Cardiac septum (tissue), 1 donor: Measurements from ENCODE around the gene LAPTM5. TPM values are rescaled to one million over a fixed set of nuclear protein-coding genes. Genes with fewer than 3 reads are reported as not detected.

Source experiments
- DNase-seq: peaks from one replicate; pipeline ENCODE4 v3.0.0-alpha.2; 2020; ENCODE audit warnings: low spot score
- intact Hi-C: fragments of 100-400 bp; cut with DNase I; formaldehyde crosslinking; loops from one replicate; pipeline ENCODE4 v1.14.0; 2022
- total RNA-seq: library from RNA; stranded (reverse); fragmentation: NEBNext Ultra II Directional; extraction: Animal tissue kit (Norgen Biotek cat#: 25700); gene quantifications from one replicate; pipeline ENCODE4 v1.2.1, GENCODE V29; 2021
- donor health status: DM: no; HTN: no; CAD: no.

LAPTM5 gene
- total RNA-seq, 1 donor from 2014 or later: 14.2 TPM

DNA sequence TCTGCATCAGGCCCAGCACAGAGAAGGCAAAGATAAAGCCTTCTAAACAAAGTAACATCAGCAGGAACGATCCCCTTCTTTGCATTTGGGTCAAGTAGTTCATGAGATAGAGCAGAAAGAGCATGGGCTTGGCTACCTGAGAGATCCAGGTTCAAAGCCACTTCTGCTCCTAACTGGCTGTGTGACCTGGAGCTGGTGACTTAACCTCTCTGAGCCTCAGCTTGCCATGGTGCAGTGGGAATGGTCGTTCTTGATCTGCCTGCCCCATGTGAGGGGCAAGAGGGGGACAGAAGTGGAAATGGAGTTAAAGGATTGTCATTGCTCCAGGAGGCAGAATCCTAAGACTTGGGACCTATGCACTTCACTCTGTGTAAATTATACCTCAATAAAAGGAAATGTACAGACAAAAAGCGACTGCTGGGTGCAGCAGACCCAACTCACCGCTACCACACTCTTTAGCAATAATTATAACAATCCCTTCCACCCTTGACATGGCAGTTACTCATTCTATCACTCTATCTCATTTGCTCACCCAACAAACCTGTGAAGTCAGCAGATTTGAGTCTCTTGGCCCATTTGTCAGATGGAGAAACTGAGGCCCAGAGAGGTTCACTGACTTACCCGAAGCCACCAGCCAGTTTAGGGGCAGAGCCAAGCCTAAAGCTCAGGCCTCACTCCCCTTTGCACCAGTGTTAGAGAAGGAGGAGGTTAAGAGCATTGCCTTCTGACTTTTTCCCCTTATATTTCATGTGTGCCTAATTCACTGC is 32.7 kb downstream of the LAPTM5 start:
- no peak for DNase-seq
- intact Hi-C loops: loop anchor here (10.0 kb wide), 1 partner anchor 700 kb away; no protein-coding TSS in a partner anchor

GRCh38 chr1:30724175-30724574 is 33.4 kb downstream of the LAPTM5 start:
- intact Hi-C loops: loop anchor here (10.0 kb wide), 1 partner anchor 701 kb away; no protein-coding TSS in a partner anchor
- no peak for DNase-seq

DNA sequence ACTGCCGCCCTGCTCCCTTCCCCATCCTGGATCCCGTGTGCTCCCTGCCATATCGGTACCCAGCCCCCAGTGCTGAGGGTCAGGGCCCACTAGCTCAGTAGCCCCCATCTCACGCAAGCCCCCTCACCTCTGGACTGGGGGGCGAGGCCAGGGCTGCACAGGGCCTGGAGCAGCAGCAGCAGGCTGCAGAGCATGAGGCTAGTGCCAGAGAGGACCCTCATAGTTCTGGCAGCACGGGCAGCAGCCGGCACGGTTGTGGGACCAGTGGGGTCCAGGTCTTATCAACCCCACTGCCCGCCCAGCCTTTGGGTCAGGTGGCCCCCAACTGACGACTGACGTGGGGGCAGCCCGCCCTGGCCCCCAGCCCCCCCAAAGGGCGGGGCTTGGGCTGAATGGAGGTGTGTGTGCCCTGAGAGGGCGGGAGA is 34.2 kb downstream of the LAPTM5 start, which contains the start of gene MATN1:
TSS of gene MATN1 (minus strand) at position 255 of the 425 bp plus-strand sequence. CDS start at position 221, 34 bp downstream.
- intact Hi-C loops: loop anchor here (10.0 kb wide), 1 partner anchor 701 kb away; no protein-coding TSS in a partner anchor

DNA sequence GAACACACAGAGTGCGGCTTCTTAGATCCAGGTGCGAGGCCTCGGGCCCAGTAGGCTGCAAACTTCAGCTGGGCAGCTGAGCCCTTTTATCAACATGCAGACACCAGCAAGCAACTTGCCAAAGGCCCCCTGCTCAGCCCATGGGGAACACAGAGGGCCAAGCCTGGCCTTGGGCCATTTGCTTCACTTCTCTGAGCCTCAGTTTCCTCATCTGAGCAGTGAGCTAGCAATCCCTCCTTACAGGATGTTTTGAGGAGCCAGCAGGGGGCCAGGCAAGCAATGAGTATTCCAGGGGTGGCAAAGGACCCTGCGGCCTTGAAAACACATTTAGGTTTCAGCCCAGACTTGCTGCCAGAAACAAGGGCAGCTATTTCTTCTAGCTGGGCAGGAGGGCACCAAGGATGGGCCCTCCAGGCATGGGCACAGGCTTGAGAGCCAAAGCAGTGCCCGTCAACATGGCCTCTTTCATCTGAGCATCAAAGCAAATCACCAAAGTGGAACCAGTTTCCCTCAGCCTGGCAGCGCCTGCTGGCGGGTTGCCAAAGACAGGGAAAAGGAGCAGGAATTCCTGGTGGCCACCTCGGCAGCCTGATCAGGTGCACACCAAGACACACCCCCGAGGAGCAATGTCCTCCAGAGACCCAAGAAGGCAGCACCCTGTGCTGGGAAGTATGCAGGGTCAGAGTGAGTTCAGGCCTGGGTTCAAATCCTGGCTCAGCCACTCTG is 35.6 kb downstream of the LAPTM5 start:
- intact Hi-C loops: loop anchor here (10.0 kb wide), 1 partner anchor 703 kb away; no protein-coding TSS in a partner anchor
- no peak for DNase-seq

More for the DNA sequence above, 34.2 kb downstream of the LAPTM5 start, which contains the start of gene MATN1:
- no peak for DNase-seq

DNA sequence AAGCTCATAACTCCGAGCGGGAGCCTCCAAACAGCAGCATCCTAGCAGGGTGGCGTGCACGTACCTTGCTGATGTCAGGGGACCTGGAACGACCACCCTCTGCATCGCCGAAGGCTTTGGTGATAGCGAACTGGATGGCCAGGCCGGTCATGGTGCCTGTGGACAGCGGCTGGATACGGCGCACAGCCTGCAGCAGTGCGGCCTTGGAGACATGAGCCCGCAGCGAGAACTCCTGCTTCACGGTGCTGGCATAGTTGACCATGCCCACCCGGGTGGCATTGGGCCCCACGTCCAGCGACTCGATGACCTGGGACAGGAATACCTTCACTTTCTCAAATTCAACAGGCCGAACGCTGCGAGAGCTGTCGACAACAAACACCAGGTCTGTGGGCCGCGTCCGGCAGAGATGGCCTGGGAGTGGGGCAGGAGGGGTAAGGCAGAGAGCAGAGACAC is 36.2 kb downstream of the LAPTM5 start:
- intact Hi-C loops: loop anchor here (10.0 kb wide), 1 partner anchor 703 kb away; no protein-coding TSS in a partner anchor
- DNase-seq: no peak

GRCh38 chr1:30720271-30721223 is 37.0 kb downstream of the LAPTM5 start:
- intact Hi-C loops: loop anchor here (1.0 to 10.0 kb wide), 3 partner anchors 59 to 704 kb away; no protein-coding TSS in a partner anchor
- DNase-seq: no peak

DNA sequence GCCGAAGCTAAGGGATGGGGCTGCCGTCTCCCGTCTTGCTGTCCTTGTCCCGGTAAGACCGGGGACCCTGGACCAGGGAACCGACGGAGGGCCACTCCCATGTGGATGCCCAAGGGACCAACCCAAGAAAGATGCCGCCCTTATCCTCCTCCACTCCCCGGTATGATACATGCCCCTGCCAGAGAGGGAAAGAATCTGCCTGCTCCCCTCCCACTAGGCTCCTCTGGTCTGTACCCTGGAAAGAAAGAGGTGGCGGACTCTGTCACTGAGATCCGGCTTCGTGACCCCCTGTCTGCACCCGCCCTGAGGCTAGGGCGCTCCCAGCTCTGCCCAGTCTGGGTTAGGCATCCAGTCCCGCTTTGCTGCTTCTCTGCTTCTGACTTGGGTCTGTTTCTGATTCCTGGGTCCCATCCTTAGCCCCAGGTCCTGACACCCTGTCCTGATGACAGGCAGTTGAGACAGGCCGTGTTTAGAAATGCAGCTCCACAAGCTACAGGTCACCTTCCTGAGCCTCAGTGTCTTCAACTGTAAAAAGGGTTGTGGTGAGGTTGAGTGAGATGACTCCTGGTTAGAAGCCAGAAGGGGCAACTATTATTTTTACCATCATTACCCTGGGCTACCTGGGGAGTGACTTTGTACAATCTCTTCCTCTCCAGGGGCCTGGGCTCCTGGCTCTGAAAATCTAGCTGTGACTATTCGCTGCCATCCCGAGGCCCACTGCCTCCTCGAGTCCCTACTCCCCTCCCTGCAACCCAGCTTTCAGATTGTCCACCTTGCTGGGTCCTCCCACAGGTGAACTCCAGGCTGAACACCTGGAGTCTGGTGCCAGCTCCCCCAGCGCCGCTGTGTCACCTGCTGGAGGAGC is 37.9 kb downstream of the LAPTM5 start:
- no peak for DNase-seq
- intact Hi-C loops: loop anchor here (1.0 to 10.0 kb wide), 3 partner anchors 60 to 705 kb away; no protein-coding TSS in a partner anchor

- intact Hi-C loops: no loop called here
- peak; percentile 90 for DNase-seq
Measured at GRCh38 chr1:30718636-30719405, 38.8 kb downstream of the LAPTM5 start.

DNA sequence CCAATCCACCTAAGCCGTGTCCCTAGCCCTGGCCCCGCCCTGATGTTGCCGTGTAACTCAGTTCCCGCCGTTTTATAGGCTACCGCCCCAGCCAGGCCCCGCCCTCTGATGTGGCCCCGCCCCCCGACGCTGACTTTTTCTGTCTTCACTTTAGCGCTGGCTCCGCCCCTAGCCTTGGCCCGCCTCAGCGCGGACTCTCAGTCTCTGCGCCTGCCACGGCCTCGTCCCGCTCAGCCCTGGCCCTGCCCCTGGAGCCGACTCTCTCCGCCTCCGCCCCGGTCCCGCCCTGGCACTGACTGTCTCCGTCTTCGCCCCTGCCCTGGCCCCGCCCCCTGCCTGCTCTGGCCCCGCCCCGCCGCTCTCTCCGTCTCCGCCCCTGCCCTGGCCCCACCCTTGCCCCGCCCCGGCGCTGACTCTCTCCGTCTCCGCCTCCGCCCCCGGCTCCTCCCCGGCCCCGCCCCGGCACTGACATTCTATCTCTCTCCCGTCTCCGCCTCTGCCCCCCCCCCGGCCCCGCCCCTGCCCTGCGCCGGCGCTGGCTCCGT is 39.4 kb downstream of the LAPTM5 start:
- intact Hi-C loops: no loop called here
- peak; percentile 100 for DNase-seq

GRCh38 chr1:30716646-30717045 is 40.9 kb downstream of the LAPTM5 start:
- intact Hi-C loops: no loop called here
- DNase-seq: no peak

GRCh38 chr1:30715886-30716285 is 41.7 kb downstream of the LAPTM5 start:
- intact Hi-C loops: no loop called here
- no peak for DNase-seq

DNA sequence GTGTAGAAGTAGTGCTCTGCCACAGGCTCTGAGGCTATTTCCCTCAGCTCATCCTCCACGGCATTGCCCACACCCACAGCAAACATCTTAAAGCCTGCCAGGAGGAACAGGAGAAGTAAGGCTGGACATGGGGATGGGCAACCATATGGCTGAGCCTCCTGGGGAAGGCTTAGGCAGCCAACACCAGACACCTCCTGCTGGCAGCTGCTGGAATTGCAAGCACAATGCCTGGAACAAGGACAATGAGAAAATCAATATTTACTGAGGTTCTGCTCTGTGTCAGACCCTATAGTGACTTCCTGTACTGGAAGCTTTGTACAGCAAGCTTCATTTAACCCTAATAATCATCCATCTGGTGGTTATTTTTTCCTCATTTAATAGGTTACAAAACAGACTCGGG is 42.4 kb downstream of the LAPTM5 start:
- DNase-seq: no peak
- intact Hi-C loops: no loop called here

DNA sequence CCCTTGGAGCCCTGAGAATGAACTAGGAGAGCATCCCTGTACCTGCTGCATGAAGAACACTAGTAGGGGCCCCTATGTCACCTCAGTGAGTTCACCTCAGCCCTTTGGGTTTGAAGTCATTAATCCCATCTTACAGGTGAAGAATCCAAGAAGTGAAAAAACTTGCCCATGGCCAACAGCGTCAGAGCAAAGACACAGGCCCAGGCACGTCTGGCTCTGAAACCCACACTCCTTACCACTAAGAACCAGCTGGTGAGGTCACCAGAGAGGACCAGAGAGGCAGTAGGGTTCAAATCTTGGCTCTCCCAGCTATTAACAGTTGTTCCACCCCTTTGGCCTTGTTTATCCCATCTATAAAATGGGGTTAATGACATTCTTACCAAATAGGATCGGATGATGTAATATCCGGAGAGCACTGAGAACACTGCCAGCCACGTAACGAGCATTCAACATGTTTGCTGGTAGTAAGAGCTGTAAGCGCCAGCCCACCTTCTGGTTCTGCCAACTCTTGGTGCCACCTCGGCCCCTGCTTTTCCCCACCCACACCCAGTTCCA is 43.0 kb downstream of the LAPTM5 start:
- intact Hi-C loops: no loop called here
- DNase-seq: no peak

DNA sequence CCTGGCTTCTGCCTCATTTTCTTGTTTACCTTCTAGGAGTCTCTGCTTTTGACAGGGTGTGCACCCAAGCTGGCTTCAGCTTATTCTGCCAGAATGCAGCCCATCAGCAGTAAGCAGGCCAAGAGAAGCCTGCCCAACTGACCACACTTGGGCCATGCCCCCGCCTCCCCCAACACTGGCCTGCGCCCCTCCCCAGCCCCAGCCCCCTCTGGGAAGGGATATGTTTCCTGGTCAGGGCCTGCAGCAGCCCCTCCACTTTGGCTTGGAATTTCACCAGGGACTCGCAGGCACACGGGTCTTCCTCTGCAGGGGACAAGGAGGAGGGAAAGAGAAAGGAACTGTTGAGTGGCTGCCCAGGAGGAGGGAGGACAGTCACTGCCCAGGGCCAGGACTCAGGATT is 43.5 kb downstream of the LAPTM5 start:
- intact Hi-C loops: no loop called here

DNA sequence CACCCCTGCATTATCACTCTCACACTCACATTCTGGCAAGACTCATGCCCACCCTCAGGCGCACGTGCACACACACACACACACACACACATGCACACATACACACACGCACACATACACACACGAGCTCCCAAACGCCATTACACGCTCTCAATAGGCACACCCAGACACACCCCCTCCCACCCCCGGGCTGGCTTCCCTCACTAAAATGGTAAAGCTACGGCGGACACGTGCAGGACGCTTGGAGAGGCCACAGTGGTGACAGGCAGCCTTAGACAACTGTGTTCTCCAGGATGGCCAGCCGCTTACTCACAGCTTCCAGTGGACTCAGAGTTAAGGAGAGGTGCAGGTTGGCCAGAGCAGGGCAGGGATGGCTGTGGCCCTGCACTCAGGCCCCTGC is 44.3 kb downstream of the LAPTM5 start:
- no peak for DNase-seq
- intact Hi-C loops: no loop called here

More for the DNA sequence above, 43.5 kb downstream of the LAPTM5 start:
- DNase-seq: no peak

DNA sequence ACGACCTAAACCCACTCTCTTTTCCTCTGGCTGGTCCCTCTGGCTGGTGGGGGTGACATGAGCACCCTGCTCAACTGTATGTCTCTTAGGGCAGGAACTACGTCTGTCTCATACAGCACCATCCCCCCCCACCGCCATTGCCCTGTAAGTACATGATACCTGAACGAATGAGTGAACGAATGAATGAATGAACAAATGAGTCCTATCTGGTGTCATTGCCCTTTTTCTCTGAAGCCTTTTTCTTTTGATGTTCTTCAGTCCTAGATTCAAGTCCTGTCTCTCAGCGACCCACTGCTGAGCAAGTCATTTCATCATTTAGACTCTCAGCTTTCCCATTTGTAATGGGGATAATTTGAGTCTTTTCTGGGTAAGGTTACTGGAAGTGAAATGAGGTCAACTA is 45.0 kb downstream of the LAPTM5 start:
- intact Hi-C loops: no loop called here
- no peak for DNase-seq

- intact Hi-C loops: no loop called here
- DNase-seq: no peak
Measured at GRCh38 chr1:30710407-30710806, 47.2 kb downstream of the LAPTM5 start.
